HG03378 (cell line): Measurements from ENCODE around the gene TLR5.
"Not testable (repeated sequence)": the region's sequence is repeated elsewhere in the genome, so short reads cannot be mapped to it uniquely, and the experiment has no call there.

Source experiments
- ATAC-seq: cut with Tn5 transposase; IDR thresholded peaks from one replicate; pipeline ENCODE4 v1.9.1; 2021; ENCODE audit warnings: mild to moderate bottlenecking, moderate library complexity; ENCODE audit not compliant: unreplicated experiment

The TLR5 gene

DNA sequence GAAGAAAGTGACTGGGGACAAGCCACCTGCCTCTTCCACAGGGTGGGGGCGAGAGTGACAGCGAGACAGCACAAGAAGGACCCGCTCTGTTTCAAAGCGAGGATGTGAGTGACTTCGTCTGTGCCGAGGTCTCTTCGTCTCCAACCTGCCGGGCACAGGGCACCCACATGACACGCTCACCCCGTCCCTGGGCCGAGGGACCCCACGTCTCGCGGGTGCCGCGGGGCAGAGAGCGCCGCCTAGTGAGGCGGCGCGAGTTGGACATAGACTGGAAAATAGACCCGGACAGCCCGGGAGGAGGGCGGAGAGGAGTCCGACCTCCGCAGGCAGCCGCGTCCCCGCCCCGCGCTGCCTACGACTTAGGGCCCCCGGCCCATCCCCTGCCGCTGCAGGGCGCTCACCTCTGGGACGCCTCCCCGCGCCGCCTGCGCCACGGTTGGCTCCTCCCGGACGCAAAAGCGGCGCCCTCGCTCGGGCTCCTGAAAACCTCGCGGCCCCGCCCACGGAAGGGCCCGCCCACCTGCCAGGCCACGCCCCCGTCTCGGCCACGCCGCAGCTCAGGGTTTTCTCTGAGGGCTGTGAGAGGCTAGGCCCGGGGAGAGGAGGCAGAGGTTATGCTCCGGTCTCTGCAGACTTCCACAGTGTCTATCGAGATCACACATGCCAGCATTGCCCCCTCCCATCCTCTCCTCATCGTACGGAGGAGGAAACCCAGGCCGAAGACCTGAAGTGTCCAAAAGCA lies at the start of gene TLR5:
TLR5 (minus strand) TSS at position 454 of the 742 bp plus-strand sequence. CDS start 30,217 bp downstream, outside the sequence.
- ATAC-seq = peak; percentile 69

GRCh38 chr1:223189903-223190724 lies 47.1 kb upstream of the TLR5 start:
- peak; percentile 79 for ATAC-seq

- ATAC-seq = no peak
These were observed 46.5 kb upstream of the TLR5 start for GRCh38 chr1:223189525-223189902.

- no peak for ATAC-seq
These were observed 45.7 kb upstream of the TLR5 start for GRCh38 chr1:223188618-223189356.

- ATAC-seq = no peak
These were observed 43.8 kb upstream of the TLR5 start for GRCh38 chr1:223186800-223187199.

DNA sequence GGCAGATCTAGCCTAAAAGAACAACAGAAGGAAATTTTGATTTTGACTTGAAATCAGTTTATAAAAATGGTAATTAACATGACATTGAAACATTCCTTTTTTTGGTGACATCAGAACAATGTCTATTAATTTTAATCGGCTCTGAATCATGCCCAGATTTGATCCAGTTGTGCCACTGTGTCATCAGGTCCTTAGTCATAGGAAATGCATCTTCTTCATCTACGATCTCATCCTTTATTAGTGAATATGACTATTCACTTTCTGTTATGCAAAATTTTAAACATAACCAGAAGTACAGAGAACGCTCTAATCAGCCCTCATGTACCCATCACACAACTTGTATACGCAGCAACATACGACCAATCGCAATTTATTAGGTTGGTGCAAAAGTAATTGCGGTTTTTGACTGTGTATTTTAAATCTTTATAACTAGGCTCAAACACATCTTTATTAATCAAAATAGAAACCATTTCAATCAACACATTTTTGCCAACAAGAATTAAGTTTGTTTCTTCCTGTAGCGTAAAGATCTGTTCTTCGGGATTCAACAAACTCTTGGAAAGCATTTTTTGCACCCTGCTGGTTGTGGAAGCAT lies 40.3 kb upstream of the TLR5 start:
- no peak for ATAC-seq

- no peak for ATAC-seq
These were observed 37.8 kb upstream of the TLR5 start for GRCh38 chr1:223180731-223181321.

DNA sequence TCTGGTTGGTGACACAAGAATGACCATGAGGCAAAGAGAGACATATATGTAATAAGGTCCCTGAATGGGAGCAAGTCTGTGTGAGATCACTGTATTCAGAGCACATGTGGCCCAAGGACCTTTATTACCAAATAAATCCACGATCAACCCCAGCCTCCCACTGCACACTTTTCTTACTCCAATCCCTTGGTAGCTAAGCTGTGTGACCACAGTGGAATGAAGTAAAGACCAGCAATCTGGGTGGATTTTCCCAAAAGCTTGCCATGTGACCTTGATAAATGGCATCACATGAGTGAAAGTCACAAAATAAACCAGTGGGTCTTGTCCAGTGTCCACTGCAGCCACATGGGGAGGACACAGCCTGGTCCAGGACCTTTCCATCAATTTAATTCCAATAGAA lies 36.7 kb upstream of the TLR5 start:
- no peak for ATAC-seq

DNA sequence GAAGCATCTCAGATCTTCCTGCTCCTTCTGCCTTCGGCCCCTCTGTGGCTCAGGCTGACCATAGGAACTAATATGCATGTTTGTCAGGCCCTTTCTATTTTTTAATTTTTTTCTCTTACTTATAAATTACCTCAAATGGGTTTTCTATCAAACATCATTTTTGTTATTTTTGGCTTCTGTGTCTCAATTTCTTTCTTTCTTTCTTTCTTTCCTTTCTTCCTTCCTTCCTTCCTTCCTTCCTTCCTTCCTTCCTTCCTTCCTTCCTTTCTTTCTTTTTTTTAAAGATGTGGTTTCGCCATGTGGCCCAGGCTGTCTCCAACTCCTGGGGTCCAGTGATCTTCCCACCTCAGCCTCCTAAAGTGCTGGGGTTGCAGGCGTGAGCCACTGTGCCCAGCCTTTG lies 36.2 kb upstream of the TLR5 start:
- ATAC-seq = no peak

GRCh38 chr1:223177681-223178080 lies 34.6 kb upstream of the TLR5 start:
- no peak for ATAC-seq

GRCh38 chr1:223176437-223176836 lies 33.4 kb upstream of the TLR5 start:
- ATAC-seq = no peak

GRCh38 chr1:223175633-223176032 lies 32.6 kb upstream of the TLR5 start:
- no peak for ATAC-seq

DNA sequence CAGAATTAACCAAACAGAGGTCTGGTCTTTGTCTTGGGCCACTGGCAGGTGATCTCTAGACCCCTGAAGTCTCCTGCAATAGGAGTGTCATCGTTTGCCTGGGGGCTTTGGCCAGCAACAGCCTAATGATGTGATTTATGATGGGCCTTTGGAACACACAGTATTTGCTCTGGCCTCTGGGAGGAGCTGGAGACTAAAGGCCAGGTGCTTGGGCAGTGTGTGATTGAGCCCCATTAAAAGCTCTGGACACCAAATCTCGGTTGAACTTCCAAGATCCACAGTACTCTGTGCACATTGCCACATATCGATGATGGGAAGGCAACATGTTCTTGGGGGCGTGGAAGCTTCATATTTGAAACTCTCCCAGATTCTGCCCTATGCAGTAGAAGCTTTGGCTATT lies 32.0 kb upstream of the TLR5 start:
- no peak for ATAC-seq

DNA sequence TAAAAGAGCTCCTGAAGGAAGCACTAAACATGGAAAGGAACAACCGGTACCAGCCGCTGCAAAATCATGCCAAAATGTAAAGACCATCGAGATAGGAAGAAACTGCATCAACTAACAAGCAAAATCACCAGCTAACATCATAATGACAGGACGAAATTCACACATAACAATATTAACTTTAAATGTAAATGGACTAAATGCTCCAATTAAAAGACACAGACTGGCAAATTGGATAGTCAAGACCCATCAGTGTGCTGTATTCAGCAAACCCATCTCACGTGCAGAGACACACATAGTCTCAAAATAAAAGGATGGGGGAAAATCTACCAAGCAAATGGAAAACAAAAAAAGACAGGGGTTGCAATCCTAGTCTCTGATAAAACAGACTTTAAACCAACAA lies 26.4 kb upstream of the TLR5 start:
- ATAC-seq = not testable (repeated sequence)

DNA sequence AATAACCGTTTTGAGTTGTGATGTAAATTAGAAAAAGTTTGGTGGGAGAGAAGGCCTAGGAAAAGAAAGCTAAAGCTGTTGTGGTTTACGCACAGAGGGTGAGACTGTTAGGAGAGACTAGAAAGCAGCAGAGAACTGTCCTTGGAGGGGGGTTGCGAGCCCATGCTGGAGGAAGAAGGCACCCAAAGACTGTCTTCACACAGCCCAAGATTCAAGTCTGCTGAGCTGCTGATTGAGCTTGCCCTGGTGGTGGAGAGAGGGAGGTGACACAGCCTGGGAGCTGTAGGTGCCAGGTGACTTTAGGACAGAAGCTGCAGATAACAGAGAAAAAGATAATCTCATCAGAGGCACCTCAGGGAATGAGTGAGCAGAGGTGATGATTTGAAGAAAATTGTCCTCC lies 18.3 kb upstream of the TLR5 start:
- no peak for ATAC-seq

GRCh38 chr1:223156343-223156742 lies 13.3 kb upstream of the TLR5 start:
- ATAC-seq = no peak

- ATAC-seq = no peak
These were observed 12.1 kb upstream of the TLR5 start for GRCh38 chr1:223155153-223155552.

- no peak for ATAC-seq
These were observed 10.4 kb upstream of the TLR5 start for GRCh38 chr1:223153177-223154119.

GRCh38 chr1:223152399-223152798 lies 9.4 kb upstream of the TLR5 start:
- no peak for ATAC-seq

- no peak for ATAC-seq
These were observed 7.4 kb upstream of the TLR5 start for GRCh38 chr1:223150443-223150842.
